GM21737 (cell line): ENCODE results near the gene LAMP5.

Experiments used
- ATAC-seq: cut with Tn5 transposase; IDR thresholded peaks from one replicate; pipeline ENCODE4 v1.9.1; 2021; ENCODE audit warnings: mild to moderate bottlenecking, moderate library complexity; ENCODE audit not compliant: unreplicated experiment

The LAMP5 gene

GRCh38 chr20:9514461-9515213 lies at the start of gene LAMP5:
Gene LAMP5 (plus strand): TSS chr20:9514590. CDS start chr20:9514853, 263 bp downstream.
- no peak for ATAC-seq

- ATAC-seq = no peak
Observed at GRCh38 chr20:9467995-9468394, 46.4 kb upstream of the LAMP5 start.

GRCh38 chr20:9474835-9475415 lies 39.5 kb upstream of the LAMP5 start:
- no peak for ATAC-seq

- ATAC-seq = no peak
Observed at GRCh38 chr20:9475456-9475855, 38.9 kb upstream of the LAMP5 start.

- ATAC-seq = no peak
Observed at GRCh38 chr20:9476174-9476573, 38.2 kb upstream of the LAMP5 start.

GRCh38 chr20:9476637-9477036 lies 37.8 kb upstream of the LAMP5 start:
- no peak for ATAC-seq

- ATAC-seq = no peak
Observed at GRCh38 chr20:9478771-9479170, 35.6 kb upstream of the LAMP5 start.

GRCh38 chr20:9480066-9480465 lies 34.3 kb upstream of the LAMP5 start:
- no peak for ATAC-seq

GRCh38 chr20:9482180-9482579 lies 32.2 kb upstream of the LAMP5 start:
- no peak for ATAC-seq

- no peak for ATAC-seq
Observed at GRCh38 chr20:9483131-9483530, 31.3 kb upstream of the LAMP5 start.

GRCh38 chr20:9485614-9486340 lies 28.6 kb upstream of the LAMP5 start:
- ATAC-seq = no peak

GRCh38 chr20:9487231-9487630 lies 27.2 kb upstream of the LAMP5 start:
- ATAC-seq = no peak

GRCh38 chr20:9488063-9488462 lies 26.3 kb upstream of the LAMP5 start:
- no peak for ATAC-seq

- ATAC-seq = no peak
Observed at GRCh38 chr20:9490161-9490560, 24.2 kb upstream of the LAMP5 start.

- no peak for ATAC-seq
Observed at GRCh38 chr20:9490631-9491030, 23.8 kb upstream of the LAMP5 start.

- ATAC-seq = no peak
Observed at GRCh38 chr20:9491324-9491723, 23.1 kb upstream of the LAMP5 start.

- no peak for ATAC-seq
Observed at GRCh38 chr20:9492067-9492466, 22.3 kb upstream of the LAMP5 start.

GRCh38 chr20:9493803-9494202 lies 20.6 kb upstream of the LAMP5 start:
- no peak for ATAC-seq

GRCh38 chr20:9495701-9496100 lies 18.7 kb upstream of the LAMP5 start:
- ATAC-seq = no peak

- no peak for ATAC-seq
Observed at GRCh38 chr20:9496155-9496554, 18.2 kb upstream of the LAMP5 start.

- no peak for ATAC-seq
Observed at GRCh38 chr20:9498322-9498721, 16.1 kb upstream of the LAMP5 start.
